Neural cell (in vitro differentiated cells): ENCODE results near the gene TMOD4. TPM values are rescaled to one million over a fixed set of nuclear protein-coding genes. Genes with fewer than 3 reads are reported as not detected.

Experiments used
- H2AFZ ChIP-seq: fragments of 200-600, 300-800 bp; sonication (generic), shearing (Covaris generic); 2 replicates; pipeline ENCODE4 v1.6.0; 2014; ENCODE audit warnings: low read depth, mild to moderate bottlenecking, antibody characterized with exemption, low read length, moderate library complexity
- H3F3A ChIP-seq: fragments of 200-600 bp; shearing (Covaris generic); 2 replicates; pipeline ENCODE4 v1.6.1; 2016; ENCODE audit warnings: mild to moderate bottlenecking, moderate library complexity, mixed read lengths, antibody characterized with exemption, low read length; ENCODE audit not compliant: insufficient read depth, poor library complexity, severe bottlenecking
- H3K27ac ChIP-seq: fragments of 200-600, 300-800 bp; sonication (generic), shearing (Covaris generic); 2 replicates; pipeline ENCODE4 v1.5.1; 2014; ENCODE audit warnings: mild to moderate bottlenecking, low read length, moderate library complexity
- H3K27me3 ChIP-seq: fragments of 300-800, 200-600 bp; sonication (generic), shearing (Covaris generic); 2 replicates; pipeline ENCODE4 v1.6.0; 2014; ENCODE audit warnings: mild to moderate bottlenecking, low read depth, low read length, moderate library complexity; ENCODE audit not compliant: insufficient read depth
- H3K36me3 ChIP-seq: fragments of 300-800, 200-600 bp; sonication (generic), shearing (Covaris generic); 2 replicates; pipeline ENCODE4 v1.5.1; 2014; ENCODE audit warnings: mild to moderate bottlenecking, antibody characterized with exemption, low read length, moderate library complexity; ENCODE audit not compliant: insufficient read depth
- H3K4me2 ChIP-seq: fragments of 300-800, 200-600 bp; sonication (generic), shearing (Covaris generic); 2 replicates; pipeline ENCODE4 v1.6.0; 2014; ENCODE audit warnings: mild to moderate bottlenecking, low read length
- H3K4me3 ChIP-seq: fragments of 300-800, 200-600 bp; sonication (generic), shearing (Covaris generic); 2 replicates; pipeline ENCODE4 v1.5.1; 2014; ENCODE audit warnings: mild to moderate bottlenecking, low read length, moderate library complexity
- H3K79me2 ChIP-seq: fragments of 200-600 bp; shearing (Covaris generic); replicated peaks from 2 replicates; pipeline ENCODE4 v1.6.0; 2014; ENCODE audit warnings: mild to moderate bottlenecking, low read length, moderate library complexity; ENCODE audit not compliant: insufficient read depth
- H3K9ac ChIP-seq: fragments of 300-800, 200-600 bp; sonication (generic), shearing (Covaris generic); 2 replicates; pipeline ENCODE4 v1.6.1; 2016; ENCODE audit warnings: mild to moderate bottlenecking, low read length, mixed read lengths
- H3K9me2 ChIP-seq: fragments of 200-600 bp; shearing (Covaris generic); 2 replicates; pipeline ENCODE4 v1.6.1; 2016; ENCODE audit warnings: mild to moderate bottlenecking, low read length, mixed read lengths; ENCODE audit not compliant: insufficient read depth
- H3K9me3 ChIP-seq: fragments of 200-600, 300-800 bp; sonication (generic), shearing (Covaris generic); 2 replicates; pipeline ENCODE4 v1.6.1; 2016; ENCODE audit warnings: mild to moderate bottlenecking, mixed run types, low read length, moderate library complexity, mixed read lengths
- H4K20me1 ChIP-seq: fragments of 200-600 bp; shearing (Covaris generic); 2 replicates; pipeline ENCODE4 v1.6.1; 2016; ENCODE audit warnings: mild to moderate bottlenecking, mixed run types; ENCODE audit not compliant: insufficient read depth
- EP300 ChIP-seq: fragments of 450-650 bp; conservative IDR thresholded peaks from 2 replicates; pipeline ENCODE4 v1.6.1; 2014; ENCODE audit warnings: antibody characterized with exemption, mild to moderate bottlenecking, moderate library complexity; ENCODE audit not compliant: poor library complexity, severe bottlenecking
- EZH2 ChIP-seq: fragments of 200-600, 300-800 bp; shearing (Covaris generic), sonication (generic); IDR thresholded peaks from 2 replicates; pipeline ENCODE4 v1.6.1; 2014; ENCODE audit warnings: antibody characterized with exemption, low read length, borderline replicate concordance, mild to moderate bottlenecking; ENCODE audit not compliant: insufficient read depth, poor library complexity, severe bottlenecking
- MXI1 ChIP-seq: fragments of 450-650 bp; conservative IDR thresholded peaks from 2 replicates; pipeline ENCODE4 v1.6.1; 2014; ENCODE audit warnings: antibody characterized with exemption, mild to moderate bottlenecking; ENCODE audit not compliant: poor library complexity, severe bottlenecking
- POLR2AphosphoS5 ChIP-seq: IDR thresholded peaks from 2 replicates; pipeline ENCODE4 v1.6.1; 2012
- RAD21 ChIP-seq: fragments of 450-650 bp; conservative IDR thresholded peaks from 2 replicates; pipeline ENCODE4 v1.6.1; 2014; ENCODE audit warnings: antibody characterized with exemption, mild to moderate bottlenecking, moderate library complexity
- SMC3 ChIP-seq: fragments of 450-650 bp; conservative IDR thresholded peaks from 2 replicates; pipeline ENCODE4 v1.6.1; 2014; ENCODE audit warnings: antibody characterized with exemption, mild to moderate bottlenecking, moderate library complexity; ENCODE audit not compliant: poor library complexity
- TAF1 ChIP-seq: IDR thresholded peaks from 2 replicates; pipeline ENCODE4 v1.6.1; 2012; ENCODE audit warnings: low read depth
- polyA plus RNA-seq: library from polyadenylated mRNA; depleted of rRNA; stranded (reverse); fragments of >200 nt; gene quantifications from 2 replicates; pipeline ENCODE4 v1.2.3, GENCODE V29; 2014
- TF ChIP-seq, protein P1 (sequence below): fragments of 450-650 bp; IDR thresholded peaks from 2 replicates; pipeline ENCODE4 v1.5.1; 2014; ENCODE audit warnings: antibody characterized with exemption, mild to moderate bottlenecking, moderate library complexity; ENCODE audit not compliant: poor library complexity, severe bottlenecking
- TF ChIP-seq, protein P2 (sequence below): IDR thresholded peaks from 2 replicates; pipeline ENCODE4 v1.6.1; 2012; ENCODE audit warnings: borderline replicate concordance

TMOD4 gene
- polyA plus RNA-seq, 1 donor from 2014 or later = not detected

DNA sequence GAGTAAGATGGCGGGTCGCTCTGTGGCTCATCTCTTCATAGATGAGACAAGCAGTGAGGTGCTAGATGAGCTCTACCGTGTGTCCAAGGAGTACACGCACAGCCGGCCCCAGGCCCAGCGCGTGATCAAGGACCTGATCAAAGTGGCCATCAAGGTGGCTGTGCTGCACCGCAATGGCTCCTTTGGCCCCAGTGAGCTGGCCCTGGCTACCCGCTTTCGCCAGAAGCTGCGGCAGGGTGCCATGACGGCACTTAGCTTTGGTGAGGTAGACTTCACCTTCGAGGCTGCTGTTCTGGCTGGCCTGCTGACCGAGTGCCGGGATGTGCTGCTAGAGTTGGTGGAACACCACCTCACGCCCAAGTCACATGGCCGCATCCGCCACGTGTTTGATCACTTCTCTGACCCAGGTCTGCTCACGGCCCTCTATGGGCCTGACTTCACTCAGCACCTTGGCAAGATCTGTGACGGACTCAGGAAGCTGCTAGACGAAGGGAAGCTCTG is 17.0 kb downstream of the TMOD4 start:
- H3K4me3 ChIP-seq = no peak overlapping the region
- H3K4me2 ChIP-seq = no peak overlapping the region
- no peak for TF ChIP-seq EZH2
- TF ChIP-seq MXI1 = no peak
- no peak overlapping the region for H3K9ac ChIP-seq
- no peaks in the 10 kb centered on the region for H3K9me3 ChIP-seq
- H3K27ac ChIP-seq = no peak overlapping the region
- no peak overlapping the region for H2AFZ ChIP-seq
- no peaks in the 10 kb centered on the region for H3K9me2 ChIP-seq
- no peaks in the 10 kb centered on the region for H3K79me2 ChIP-seq
- peaks cover 7% of the 10 kb centered on the region for H3K36me3 ChIP-seq
- H3F3A ChIP-seq = no peaks in the 10 kb centered on the region
- no peaks in the 10 kb centered on the region for H4K20me1 ChIP-seq
- no peaks in the 10 kb centered on the region for H3K27me3 ChIP-seq

DNA sequence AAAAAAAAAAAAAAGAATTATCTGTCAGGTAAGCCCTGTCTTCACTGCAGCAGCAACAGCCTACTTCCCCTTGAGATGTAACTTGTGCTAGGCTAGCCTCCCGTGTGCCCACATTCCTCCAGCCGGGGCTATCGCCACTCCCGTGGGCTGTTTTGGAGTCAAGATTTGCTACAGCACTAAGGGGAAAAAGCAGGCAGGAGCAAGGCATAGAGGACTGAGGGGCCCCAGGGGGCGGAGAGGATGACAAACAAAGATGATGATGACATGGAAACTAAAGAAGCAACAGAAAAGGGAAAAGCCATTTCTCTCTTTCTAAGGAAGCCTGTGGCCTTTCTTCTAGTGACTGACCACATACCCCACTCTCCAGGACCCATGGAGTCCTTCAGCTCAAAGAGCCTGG is 17.5 kb downstream of the TMOD4 start:
- H3K27ac ChIP-seq = no peak overlapping the region
- H2AFZ ChIP-seq = no peak overlapping the region
- H3F3A ChIP-seq = no peaks in the 10 kb centered on the region
- H3K27me3 ChIP-seq = no peaks in the 10 kb centered on the region
- no peaks in the 10 kb centered on the region for H3K9me2 ChIP-seq
- no peak overlapping the region for H3K4me3 ChIP-seq
- H3K79me2 ChIP-seq = no peaks in the 10 kb centered on the region
- TF ChIP-seq, protein P1, sequence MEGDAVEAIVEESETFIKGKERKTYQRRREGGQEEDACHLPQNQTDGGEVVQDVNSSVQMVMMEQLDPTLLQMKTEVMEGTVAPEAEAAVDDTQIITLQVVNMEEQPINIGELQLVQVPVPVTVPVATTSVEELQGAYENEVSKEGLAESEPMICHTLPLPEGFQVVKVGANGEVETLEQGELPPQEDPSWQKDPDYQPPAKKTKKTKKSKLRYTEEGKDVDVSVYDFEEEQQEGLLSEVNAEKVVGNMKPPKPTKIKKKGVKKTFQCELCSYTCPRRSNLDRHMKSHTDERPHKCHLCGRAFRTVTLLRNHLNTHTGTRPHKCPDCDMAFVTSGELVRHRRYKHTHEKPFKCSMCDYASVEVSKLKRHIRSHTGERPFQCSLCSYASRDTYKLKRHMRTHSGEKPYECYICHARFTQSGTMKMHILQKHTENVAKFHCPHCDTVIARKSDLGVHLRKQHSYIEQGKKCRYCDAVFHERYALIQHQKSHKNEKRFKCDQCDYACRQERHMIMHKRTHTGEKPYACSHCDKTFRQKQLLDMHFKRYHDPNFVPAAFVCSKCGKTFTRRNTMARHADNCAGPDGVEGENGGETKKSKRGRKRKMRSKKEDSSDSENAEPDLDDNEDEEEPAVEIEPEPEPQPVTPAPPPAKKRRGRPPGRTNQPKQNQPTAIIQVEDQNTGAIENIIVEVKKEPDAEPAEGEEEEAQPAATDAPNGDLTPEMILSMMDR = no peak
- H3K36me3 ChIP-seq = peaks cover 7% of the 10 kb centered on the region
- H3K9me3 ChIP-seq = no peaks in the 10 kb centered on the region
- no peak overlapping the region for H3K9ac ChIP-seq
- no peak overlapping the region for H3K4me2 ChIP-seq
- no peaks in the 10 kb centered on the region for H4K20me1 ChIP-seq

DNA sequence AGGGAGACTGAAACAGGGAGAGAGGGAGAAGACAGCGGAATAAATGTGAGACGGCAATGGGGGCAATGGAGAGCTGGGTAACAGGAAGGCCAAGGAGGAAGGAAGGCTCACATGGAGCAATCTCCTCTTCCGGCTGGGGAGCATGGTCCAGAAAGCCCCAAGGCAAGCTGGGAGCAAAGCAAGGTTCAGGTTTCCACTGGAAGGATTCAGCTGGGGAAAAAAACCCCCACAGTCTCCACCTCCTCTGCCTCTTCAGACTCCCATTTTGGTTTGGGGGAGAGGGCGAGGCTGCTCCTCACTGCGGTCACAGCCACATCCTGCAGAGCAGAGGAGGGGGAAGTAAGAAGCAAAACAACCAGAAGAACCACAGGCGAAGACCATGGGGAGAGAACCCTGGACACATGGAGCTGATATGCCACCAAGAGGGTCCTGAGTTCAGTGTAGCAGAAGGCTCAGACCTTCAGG is 18.7 kb downstream of the TMOD4 start:
- no peak overlapping the region for H3K4me3 ChIP-seq

More for the DNA sequence above, 18.7 kb downstream of the TMOD4 start:
- no peak overlapping the region for H3K9ac ChIP-seq
- no peaks in the 10 kb centered on the region for H3K79me2 ChIP-seq
- no peaks in the 10 kb centered on the region for H3K27me3 ChIP-seq
- H3K27ac ChIP-seq = no peak overlapping the region
- peaks cover 7% of the 10 kb centered on the region for H3K36me3 ChIP-seq
- H4K20me1 ChIP-seq = no peaks in the 10 kb centered on the region
- no peak overlapping the region for H2AFZ ChIP-seq
- no peaks in the 10 kb centered on the region for H3K9me3 ChIP-seq
- no peaks in the 10 kb centered on the region for H3K9me2 ChIP-seq
- H3F3A ChIP-seq = no peaks in the 10 kb centered on the region
- no peak for TF ChIP-seq POLR2AphosphoS5
- no peak for TF ChIP-seq EZH2
- no peak for TF ChIP-seq SMC3
- TF ChIP-seq TAF1 = no peak
- TF ChIP-seq RAD21 = no peak
- TF ChIP-seq, protein P1 = no peak
- no peak for TF ChIP-seq MXI1
- TF ChIP-seq, protein P2, sequence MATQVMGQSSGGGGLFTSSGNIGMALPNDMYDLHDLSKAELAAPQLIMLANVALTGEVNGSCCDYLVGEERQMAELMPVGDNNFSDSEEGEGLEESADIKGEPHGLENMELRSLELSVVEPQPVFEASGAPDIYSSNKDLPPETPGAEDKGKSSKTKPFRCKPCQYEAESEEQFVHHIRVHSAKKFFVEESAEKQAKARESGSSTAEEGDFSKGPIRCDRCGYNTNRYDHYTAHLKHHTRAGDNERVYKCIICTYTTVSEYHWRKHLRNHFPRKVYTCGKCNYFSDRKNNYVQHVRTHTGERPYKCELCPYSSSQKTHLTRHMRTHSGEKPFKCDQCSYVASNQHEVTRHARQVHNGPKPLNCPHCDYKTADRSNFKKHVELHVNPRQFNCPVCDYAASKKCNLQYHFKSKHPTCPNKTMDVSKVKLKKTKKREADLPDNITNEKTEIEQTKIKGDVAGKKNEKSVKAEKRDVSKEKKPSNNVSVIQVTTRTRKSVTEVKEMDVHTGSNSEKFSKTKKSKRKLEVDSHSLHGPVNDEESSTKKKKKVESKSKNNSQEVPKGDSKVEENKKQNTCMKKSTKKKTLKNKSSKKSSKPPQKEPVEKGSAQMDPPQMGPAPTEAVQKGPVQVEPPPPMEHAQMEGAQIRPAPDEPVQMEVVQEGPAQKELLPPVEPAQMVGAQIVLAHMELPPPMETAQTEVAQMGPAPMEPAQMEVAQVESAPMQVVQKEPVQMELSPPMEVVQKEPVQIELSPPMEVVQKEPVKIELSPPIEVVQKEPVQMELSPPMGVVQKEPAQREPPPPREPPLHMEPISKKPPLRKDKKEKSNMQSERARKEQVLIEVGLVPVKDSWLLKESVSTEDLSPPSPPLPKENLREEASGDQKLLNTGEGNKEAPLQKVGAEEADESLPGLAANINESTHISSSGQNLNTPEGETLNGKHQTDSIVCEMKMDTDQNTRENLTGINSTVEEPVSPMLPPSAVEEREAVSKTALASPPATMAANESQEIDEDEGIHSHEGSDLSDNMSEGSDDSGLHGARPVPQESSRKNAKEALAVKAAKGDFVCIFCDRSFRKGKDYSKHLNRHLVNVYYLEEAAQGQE = no peak
- TF ChIP-seq EP300 = no peak
- no peak overlapping the region for H3K4me2 ChIP-seq
